Measurements from ENCODE around the gene OSBP2. TPM values are rescaled to one million over a fixed set of nuclear protein-coding genes. Genes with fewer than 3 reads are reported as not detected.

Gene OSBP2
- total and polyA plus RNA-seq, 2 of the 13 experiments (the other 11 are each of a cell fraction or from before 2014, with no cell fraction given), result 5.0 to 7.7 TPM

- no peaks in the 10 kb centered on the region for H3K79me2 ChIP-seq (ENCODE audit: insufficient read depth, low read length)
- H3K36me3 ChIP-seq (replicated peaks in 1 of 2; ENCODE audit: control insufficient read depth in 1 of 2, insufficient read depth in 2 of 2, low read length in 2 of 2), result no peaks in the 10 kb centered on the region
- POLR2A ChIA-PET, result no interaction called here
- H3K9me3 ChIP-seq (ENCODE audit: low read length), result no peaks in the 10 kb centered on the region
- no peaks in the 10 kb centered on the region for H3K4me1 ChIP-seq (ENCODE audit: insufficient read depth, low read length)
- BruUV-seq (replicated peaks), result no TSS peak
- WGBS (ENCODE audit: low lambda C conversion rate), result 8% methylated on average over 3 of the region's 3 CpGs
- CTCF ChIA-PET (ENCODE audit: low intra/inter-chr PET ratio, low total read pairs), result no interaction called here
- intact Hi-C loops (cut with micrococcal nuclease; ENCODE audit: unreplicated experiment), result no loop called here
- FAIRE-seq (no peak), ATAC-seq (no peak), DNase-seq (ENCODE audit: low spot score) (no peak)
- TF ChIP-seq MAFK (conservative IDR thresholded peaks at IDR 0.05 in 1 of 2, IDR thresholded peaks at IDR 0.05 in 1 of 2; ENCODE audit: low read length in 2 of 2), result peak in 1 of 2 experiments; percentile 5; a peak in 1 of 4 replicates
- TF ChIP-seq, protein P1, sequence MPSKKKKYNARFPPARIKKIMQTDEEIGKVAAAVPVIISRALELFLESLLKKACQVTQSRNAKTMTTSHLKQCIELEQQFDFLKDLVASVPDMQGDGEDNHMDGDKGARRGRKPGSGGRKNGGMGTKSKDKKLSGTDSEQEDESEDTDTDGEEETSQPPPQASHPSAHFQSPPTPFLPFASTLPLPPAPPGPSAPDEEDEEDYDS (CRISPR knock-in tag; IDR thresholded peaks at IDR 0.05), result no peak
- TF ChIP-seq ZBTB10 (CRISPR knock-in tag; IDR thresholded peaks at IDR 0.05; ENCODE audit: borderline replicate concordance), result no peak
- no peak overlapping the region for H3K27ac ChIP-seq (ENCODE audit: extremely low read length, insufficient read depth, low read length)
- no peak overlapping the region for H3K4me3 ChIP-seq (replicated peaks in 1 of 3; ENCODE audit: insufficient read depth in 1 of 3, low read depth in 2 of 3, low read length in 3 of 3)
- H4K20me1 ChIP-seq (ENCODE audit: insufficient read depth, low read length), result no peaks in the 10 kb centered on the region
- in situ Hi-C loops (cut with HindIII; ENCODE audit: extremely low pct_ligation_motif_present, low pct_unique_long_range_greater_than_20kb), result no loop called here
- no peak overlapping the region for H2AFZ ChIP-seq (ENCODE audit: low read length)
- no peak overlapping the region for H3K9ac ChIP-seq (ENCODE audit: insufficient read depth, low read depth, low read length)
- no peak overlapping the region for H3K4me2 ChIP-seq (ENCODE audit: low read depth, low read length)
- no peaks in the 10 kb centered on the region for H3K27me3 ChIP-seq (ENCODE audit: control insufficient read depth in 1 of 2, insufficient read depth in 2 of 2, low read length in 2 of 2)
Observed at GRCh38 chr22:30655532-30655931, 39.1 kb upstream of the OSBP2 start.

DNA sequence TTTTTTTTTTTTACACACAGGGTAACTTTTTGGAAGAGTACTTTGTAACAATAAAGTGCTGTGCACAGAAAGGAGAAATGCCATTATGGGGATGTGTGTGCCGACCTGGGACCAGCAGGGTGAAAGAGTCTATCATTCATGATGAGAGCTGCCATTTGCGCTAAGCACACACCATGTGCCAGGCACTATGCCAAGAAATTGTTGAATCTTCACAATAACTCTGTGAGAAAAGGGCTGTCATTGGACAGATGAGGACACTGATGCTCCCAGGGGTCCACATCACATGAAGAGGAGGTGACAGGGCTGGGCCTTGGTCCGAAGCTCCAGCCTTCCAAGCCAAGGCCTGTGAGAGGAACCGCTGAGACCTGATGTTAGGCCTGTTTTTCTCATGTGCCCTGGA lies 32.6 kb upstream of the OSBP2 start:
- H3K36me3 ChIP-seq (replicated peaks in 1 of 2; ENCODE audit: control insufficient read depth in 1 of 2, insufficient read depth in 2 of 2, low read length in 2 of 2), result no peaks in the 10 kb centered on the region
- no peaks in the 10 kb centered on the region for H3K79me2 ChIP-seq (ENCODE audit: insufficient read depth, low read length)
- no peak for FAIRE-seq
- no peak overlapping the region for H3K4me3 ChIP-seq (replicated peaks in 1 of 3; ENCODE audit: insufficient read depth in 1 of 3, low read depth in 2 of 3, low read length in 3 of 3)
- ChIA-PET CTCF (ENCODE audit: low intra/inter-chr PET ratio, low total read pairs) (no interaction called here), POLR2A (no interaction called here)
- in situ Hi-C loops (cut with HindIII; ENCODE audit: extremely low pct_ligation_motif_present, low pct_unique_long_range_greater_than_20kb) (no loop called here), intact Hi-C loops (cut with micrococcal nuclease; ENCODE audit: unreplicated experiment) (no loop called here)
- H2AFZ ChIP-seq (ENCODE audit: low read length), result no peak overlapping the region
- no peaks in the 10 kb centered on the region for H4K20me1 ChIP-seq (ENCODE audit: insufficient read depth, low read length)
- ATAC-seq, result no peak
- 84% methylated on average over 4 of the region's 4 CpGs for WGBS (ENCODE audit: low lambda C conversion rate)
- H3K4me2 ChIP-seq (ENCODE audit: low read depth, low read length), result no peak overlapping the region
- no peak overlapping the region for H3K27ac ChIP-seq (ENCODE audit: extremely low read length, insufficient read depth, low read length)
- H3K4me1 ChIP-seq (ENCODE audit: insufficient read depth, low read length), result peaks cover 7% of the 10 kb centered on the region
- H3K27me3 ChIP-seq (ENCODE audit: control insufficient read depth in 1 of 2, insufficient read depth in 2 of 2, low read length in 2 of 2), result peaks cover 0 to 1% of the 10 kb centered on the region in 2 experiments; a peak in 1 of 5 replicates
- no peak overlapping the region for H3K9ac ChIP-seq (ENCODE audit: insufficient read depth, low read depth, low read length)
- BruUV-seq (replicated peaks), result no TSS peak
- no peak for DNase-seq (ENCODE audit: low spot score)
- no peaks in the 10 kb centered on the region for H3K9me3 ChIP-seq (ENCODE audit: low read length)
- TF ChIP-seq RBAK (CRISPR knock-in tag; IDR thresholded peaks at IDR 0.05) (no peak), ZNF646 (CRISPR knock-in tag; IDR thresholded peaks at IDR 0.05) (no peak), SALL1 (CRISPR knock-in tag; IDR thresholded peaks at IDR 0.05) (no peak), ZSCAN20 (CRISPR knock-in tag; IDR thresholded peaks at IDR 0.05; ENCODE audit: borderline replicate concordance) (no peak), CCDC6 (CRISPR knock-in tag; IDR thresholded peaks at IDR 0.05) (no peak), TBX3 (IDR thresholded peaks at IDR 0.05; ENCODE audit: borderline replicate concordance) (no peak)
